GM18519 (cell line): ENCODE data around the gene ADH1B.
"Not testable (repeated sequence)": the region's sequence is repeated elsewhere in the genome, so short reads cannot be mapped to it uniquely, and the experiment has no call there.

Experiments used
- ATAC-seq: cut with Tn5 transposase; IDR thresholded peaks from one replicate; pipeline ENCODE4 v1.9.1; 2021; ENCODE audit warnings: mild to moderate bottlenecking, moderate library complexity; ENCODE audit not compliant: unreplicated experiment, low FRiP score

Gene ADH1B

GRCh38 chr4:99324979-99325378 is 3.8 kb upstream of the ADH1B start:
- no peak for ATAC-seq

DNA sequence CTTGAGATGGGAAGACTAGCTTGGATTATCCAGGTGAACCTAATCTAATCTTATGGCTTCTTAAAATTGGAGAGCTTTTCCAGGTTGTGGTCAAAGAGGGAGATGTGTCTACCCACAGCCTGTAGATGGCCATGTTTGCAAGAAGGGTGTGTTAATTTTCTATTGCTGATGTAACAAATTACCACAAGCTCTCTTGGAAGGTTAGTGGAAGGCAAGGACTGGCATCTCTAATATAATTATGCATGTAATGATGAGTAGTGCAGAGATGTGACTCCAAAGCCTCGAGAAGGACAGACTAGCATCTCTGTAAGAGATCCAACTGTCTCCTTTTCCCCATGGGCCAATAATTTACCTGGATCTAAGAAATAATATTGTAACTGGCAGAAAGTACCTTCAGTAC is 3.2 kb upstream of the ADH1B start:
- no peak for ATAC-seq

- no peak for ATAC-seq
Measured at GRCh38 chr4:99323756-99324155, 2.6 kb upstream of the ADH1B start.

- not testable (repeated sequence) for ATAC-seq
Measured at GRCh38 chr4:99317811-99318210, 3.4 kb downstream of the ADH1B start.

- no peak for ATAC-seq
Measured at GRCh38 chr4:99317354-99317753, 3.8 kb downstream of the ADH1B start.

- no peak for ATAC-seq
Measured at GRCh38 chr4:99315839-99316238, 5.4 kb downstream of the ADH1B start.

- ATAC-seq, result no peak
Measured at GRCh38 chr4:99314211-99314610, 7.0 kb downstream of the ADH1B start.

DNA sequence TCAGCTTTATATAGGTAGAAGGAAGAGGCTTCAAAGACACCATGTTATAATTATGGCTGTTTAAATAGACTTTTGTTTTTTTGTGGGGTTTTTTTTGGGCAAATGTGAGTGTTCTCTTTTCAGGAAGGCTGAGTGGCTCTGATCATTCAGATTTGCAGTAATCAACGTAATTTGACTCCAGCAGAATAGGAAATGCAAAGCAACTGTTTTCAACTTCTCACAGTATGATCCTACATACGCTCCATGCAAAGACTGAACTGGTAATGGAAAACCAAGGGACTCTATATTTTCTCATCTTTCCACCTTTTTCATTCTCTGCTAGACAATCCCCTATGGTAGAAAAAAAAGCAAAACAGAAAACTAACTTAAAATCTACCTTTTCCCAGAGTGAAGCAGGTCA is 10.8 kb downstream of the ADH1B start:
- ATAC-seq, result no peak

GRCh38 chr4:99305638-99306400 is 15.4 kb downstream of the ADH1B start:
- no peak for ATAC-seq

GRCh38 chr4:99301376-99302164 is 19.6 kb downstream of the ADH1B start:
- no peak for ATAC-seq

DNA sequence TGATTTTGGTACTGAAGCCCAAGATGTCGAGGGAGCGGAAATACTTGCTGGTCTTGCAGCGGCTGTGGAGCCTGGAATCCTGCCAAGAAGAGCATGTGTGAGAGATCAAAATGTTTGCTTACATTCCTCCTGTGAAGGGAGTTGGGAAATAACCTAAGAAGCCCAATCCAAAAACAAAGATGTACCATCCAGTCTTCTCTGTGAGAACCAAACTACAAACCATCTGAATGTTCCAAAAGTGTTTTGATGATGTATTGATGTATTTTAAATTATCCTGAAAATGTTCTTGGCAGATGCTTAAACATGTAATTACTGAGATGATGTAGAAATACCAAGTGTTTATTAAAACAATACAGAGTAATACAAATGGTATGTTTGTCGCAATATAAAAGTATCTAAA is 20.3 kb downstream of the ADH1B start:
- ATAC-seq, result no peak

DNA sequence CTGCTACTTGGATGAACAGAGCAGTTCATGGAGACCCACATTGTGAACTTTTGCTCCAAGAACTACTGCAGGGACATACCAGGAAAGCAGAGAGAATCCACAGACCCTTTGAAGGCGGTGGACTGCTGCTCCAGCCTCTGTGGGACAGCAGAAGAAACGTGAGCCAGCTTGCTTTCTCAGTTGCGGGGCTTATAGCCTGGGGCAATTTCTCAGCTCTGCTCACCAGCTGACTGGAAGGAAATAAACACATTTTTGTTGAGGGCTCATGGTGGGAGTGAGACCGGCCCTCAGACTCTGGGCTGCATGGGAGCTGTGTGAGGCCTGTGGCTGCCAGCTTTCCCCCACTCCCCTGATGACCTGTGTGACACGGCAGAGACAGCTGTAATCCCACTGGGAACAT is 27.8 kb downstream of the ADH1B start:
- no peak for ATAC-seq

DNA sequence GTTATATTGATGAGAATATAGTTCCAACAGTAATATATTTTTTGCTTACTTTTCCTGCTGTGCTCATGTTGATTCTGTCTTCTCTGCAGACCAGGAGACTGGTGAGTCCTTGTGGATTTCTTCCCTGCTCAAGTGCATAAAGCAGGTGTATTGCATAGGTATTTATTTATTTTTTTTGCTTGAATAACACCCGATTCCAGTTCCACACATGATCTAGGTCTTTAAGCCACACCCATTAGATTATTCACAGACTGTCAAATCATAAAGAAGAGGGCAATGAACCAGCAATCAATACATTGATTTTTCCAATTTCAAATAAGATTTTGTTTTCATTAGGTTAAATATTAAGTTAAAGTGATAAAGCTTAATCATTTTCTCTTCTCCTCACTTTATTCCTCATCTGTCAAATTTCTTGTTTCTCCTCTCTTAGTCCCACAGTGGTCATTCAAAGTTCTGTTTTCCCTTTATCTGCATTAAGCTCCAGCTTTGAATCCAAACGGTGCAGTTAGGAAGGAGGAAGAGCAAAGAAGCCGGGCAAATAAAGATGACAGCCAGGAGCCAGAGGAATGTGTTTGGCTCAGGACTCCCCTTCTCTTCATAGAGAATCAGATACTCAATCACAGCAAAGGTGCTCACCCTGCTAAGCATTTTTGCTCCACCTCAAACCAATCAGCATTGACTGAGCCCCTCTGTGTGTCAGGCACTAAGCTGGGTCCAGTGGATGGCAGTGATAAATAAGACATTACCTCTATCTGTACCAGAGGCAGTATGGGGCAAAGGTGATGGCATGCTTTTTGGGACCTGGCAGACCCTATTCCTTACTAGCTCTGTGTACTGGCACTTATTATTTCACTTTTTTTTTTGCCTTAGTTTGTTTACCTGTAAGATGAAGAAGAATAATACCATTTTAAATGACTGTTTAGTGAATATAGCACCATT is 30.1 kb downstream of the ADH1B start, which contains the start of gene ADH1A:
Gene ADH1A (minus strand): TSS at position 138 of the 939 bp plus-strand sequence. CDS start 71 bp downstream, at position 67.
- ATAC-seq, result no peak

GRCh38 chr4:99285387-99285786 is 35.8 kb downstream of the ADH1B start:
- ATAC-seq, result no peak

DNA sequence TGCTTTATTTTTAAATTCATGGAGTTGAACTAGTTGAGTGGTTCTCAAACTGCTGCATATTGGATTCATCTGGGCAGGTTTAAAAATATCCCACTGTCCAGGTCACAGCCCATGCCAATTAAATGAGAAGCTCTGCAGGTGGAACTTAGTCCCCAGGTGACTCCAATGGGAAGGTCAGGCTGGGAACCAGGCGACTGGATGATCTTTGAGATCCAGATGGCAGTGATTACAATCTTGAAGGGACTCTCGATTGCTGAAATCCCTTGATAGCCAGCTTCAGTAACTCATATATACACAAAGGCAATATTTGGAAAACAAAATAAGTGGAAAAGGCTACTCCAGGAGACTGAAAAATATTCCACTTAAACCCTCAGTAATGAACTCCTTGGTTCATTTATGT is 38.5 kb downstream of the ADH1B start:
- no peak for ATAC-seq

- no peak for ATAC-seq
Measured at GRCh38 chr4:99281261-99281660, 39.9 kb downstream of the ADH1B start.

- no peak for ATAC-seq
Measured at GRCh38 chr4:99276417-99276816, 44.8 kb downstream of the ADH1B start.

DNA sequence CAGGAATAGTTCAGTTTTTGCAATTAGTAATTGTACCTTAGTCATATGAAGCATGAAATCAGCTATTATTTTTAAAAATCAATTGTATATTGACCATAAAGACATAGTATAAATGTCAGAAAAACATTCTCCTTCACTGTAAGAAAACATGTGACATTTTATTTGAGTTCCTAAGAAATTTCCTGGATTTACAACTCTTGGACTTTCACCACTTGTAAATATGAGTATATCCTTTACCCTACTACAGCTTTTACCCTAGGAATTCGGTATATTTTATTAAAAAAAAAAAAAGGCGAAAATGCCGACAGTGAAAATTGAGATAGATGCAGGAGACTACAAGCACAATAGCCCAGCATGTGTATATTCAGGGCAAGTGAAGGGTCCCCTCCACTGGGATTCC is 45.3 kb downstream of the ADH1B start:
- ATAC-seq, result no peak

DNA sequence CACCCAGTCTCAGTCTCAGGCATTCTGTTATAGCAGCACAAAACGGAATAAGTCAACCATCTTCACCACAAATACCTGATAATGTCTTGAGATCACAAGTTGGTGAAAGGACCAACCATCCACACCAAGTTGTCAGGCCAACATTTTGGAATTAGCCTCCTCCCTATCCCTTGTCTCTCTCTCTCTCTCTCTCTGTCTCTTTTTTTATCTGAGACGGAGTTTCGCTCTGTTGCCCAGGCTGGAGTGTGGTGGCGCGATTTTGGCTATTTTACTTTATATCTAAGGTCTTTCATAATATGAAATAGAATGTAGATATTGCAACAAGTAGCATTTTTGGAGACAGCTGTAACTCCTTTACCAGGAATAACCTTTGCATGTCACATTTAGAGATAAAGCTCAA is 46.2 kb downstream of the ADH1B start:
- ATAC-seq, result no peak

GRCh38 chr4:99273704-99274103 is 47.5 kb downstream of the ADH1B start:
- no peak for ATAC-seq

DNA sequence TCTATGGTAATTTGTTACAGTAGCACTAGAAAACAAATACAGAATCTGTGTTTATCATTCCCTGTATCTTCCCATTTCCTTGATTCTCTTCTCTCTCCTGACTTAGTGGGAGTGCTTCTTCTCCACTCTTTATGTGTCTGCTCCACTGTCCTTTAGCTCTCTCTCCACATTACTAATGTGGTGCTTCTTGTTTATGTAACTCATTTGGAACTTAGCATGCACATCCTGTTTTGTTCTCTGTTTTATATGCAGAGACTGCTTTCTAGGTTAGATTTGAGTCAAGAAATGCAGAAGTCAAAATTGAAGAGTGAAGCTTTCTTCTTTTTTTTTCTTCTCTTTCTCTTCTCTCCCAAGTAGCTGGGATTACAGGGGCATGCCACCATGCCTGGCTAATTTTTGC is 56.3 kb downstream of the ADH1B start:
- ATAC-seq, result no peak
